ENCODE results near the gene SEC31B.

Gene SEC31B

GRCh38 chr10:100528921-100529474 is 9.3 kb upstream of the SEC31B start:
- no peak for DNase-seq

GRCh38 chr10:100528123-100528886 is 8.6 kb upstream of the SEC31B start:
- DNase-seq: no peak

- no peak for DNase-seq
These were observed 5.0 kb upstream of the SEC31B start for GRCh38 chr10:100524638-100525037.

- DNase-seq: no peak
These were observed 4.5 kb upstream of the SEC31B start for GRCh38 chr10:100524206-100524605.

DNA sequence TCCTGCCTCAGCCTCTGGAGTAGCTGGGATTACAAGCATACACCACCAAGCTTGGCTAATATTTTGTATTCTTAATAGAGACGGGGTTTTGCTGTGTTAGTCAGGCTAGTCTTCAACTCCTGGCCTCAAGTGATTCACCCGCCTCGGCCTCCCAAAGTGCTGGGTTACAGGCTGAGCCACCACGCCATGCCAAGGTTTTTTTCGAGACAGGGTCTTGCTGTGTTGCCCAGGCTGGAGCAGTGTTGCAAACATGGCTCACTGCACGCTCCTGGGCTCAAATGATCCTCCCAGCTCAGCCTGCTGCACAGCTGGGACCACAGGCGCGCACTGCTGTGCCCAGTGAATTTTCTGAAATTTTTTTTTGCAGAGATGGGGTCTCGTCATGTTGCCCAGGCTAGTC is 3.3 kb upstream of the SEC31B start:
- DNase-seq: no peak

DNA sequence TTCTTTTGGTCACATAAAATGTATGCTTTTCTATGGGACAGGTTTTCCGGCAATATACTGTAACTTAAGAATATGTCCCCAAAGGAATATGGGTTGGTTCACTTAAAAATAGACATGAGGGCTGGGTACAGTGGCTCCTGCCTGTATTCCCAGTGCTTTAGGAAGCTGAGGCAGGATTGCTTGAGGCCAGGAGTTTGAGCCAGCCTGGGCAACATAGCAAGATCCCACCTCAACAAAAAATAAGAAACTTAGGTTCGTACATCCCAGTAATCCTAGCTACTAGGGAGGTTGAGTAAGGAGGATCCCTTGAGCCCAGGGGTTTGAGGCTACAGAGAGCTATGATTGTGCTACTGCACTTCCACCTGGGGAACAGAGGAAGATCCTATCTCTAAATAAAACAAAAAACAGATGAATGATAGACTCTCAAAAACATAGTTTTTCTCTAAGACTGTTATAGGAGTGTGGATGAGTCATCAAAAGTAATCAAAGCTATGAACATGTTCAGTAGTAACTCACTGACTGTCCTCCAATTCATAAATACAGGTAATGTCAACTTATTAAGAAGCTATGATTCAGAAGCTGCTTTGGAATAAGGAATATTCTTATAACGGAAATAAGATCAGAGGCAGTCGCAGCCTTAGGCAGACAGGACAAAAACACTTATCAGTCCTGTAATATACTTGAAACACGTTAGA is 2.6 kb upstream of the SEC31B start:
- no peak for DNase-seq

- no peak for DNase-seq
These were observed 1.1 kb upstream of the SEC31B start for GRCh38 chr10:100520811-100521210.

DNA sequence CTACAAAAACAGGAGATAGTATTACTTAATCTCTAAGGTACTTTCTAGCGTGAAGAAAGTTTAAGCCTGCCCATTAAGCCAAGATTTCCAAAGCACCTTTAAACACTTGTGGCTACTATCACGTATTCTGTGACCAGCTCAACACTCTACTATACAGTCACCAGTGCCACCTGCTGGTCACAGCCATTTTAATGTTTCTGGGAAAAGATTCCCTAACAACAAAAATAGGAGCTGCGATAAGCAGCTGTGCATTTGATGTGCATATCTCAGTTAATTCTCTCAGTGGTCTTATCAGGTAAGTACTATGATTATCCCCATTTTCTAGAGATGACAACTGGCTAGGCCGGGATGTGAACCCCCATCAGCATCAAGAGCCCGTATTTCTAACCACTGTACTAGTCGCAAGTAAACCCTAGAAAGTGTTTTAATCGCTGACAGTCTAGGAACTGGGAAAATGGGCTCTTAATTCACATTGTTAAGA is 860 bp downstream of the SEC31B start:
- peak; percentile 33 for DNase-seq

DNA sequence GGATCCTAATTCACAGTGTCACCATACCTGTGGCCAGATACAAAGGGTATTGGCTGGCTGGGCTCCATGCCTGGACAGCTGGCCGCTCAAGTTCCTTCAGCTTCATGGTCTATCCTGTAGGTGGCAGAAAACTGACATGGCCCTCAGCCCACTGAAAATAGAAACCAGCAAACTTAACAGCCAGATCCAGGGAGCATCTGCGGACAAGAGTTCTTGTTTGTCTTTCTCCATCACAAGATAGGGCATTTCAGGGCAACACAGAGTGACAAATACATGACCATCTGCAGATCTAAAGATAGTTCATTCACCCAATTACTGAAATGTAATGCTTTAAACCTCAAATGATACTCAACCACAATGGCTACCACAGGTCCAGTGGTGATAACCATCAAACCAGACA is 2.8 kb downstream of the SEC31B start:
- no peak for DNase-seq

GRCh38 chr10:100515612-100516011 is 4.0 kb downstream of the SEC31B start:
- no peak for DNase-seq

GRCh38 chr10:100510533-100511308 is 8.9 kb downstream of the SEC31B start:
- no peak for DNase-seq

DNA sequence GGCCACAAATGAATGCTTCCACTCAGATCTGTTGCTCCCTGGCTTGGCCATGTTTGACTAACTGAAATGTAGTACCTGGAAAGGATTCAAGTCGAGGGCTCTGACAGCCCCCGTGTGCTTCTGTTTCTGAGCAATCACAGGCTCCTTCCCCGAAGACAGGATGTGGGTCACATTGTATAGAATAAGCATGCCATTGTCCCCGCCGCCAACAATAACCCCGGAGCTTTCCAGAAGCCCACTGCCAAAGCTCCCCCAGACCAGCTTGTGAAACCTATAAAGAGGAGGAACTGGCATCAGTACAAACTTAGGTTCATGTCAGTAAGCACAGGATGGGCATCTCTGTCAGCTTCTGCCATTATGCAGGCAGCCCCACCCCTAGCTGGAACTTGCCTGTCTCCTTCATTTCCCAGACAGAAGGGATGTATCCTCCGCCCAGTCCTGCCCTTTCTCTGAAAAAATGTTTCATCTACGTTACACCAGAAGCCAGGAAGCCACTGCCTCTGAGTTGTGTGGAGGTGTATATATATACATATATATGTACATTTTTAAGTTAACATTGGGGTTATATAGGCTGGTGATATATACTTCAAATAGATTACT is 10.3 kb downstream of the SEC31B start:
- no peak for DNase-seq

DNA sequence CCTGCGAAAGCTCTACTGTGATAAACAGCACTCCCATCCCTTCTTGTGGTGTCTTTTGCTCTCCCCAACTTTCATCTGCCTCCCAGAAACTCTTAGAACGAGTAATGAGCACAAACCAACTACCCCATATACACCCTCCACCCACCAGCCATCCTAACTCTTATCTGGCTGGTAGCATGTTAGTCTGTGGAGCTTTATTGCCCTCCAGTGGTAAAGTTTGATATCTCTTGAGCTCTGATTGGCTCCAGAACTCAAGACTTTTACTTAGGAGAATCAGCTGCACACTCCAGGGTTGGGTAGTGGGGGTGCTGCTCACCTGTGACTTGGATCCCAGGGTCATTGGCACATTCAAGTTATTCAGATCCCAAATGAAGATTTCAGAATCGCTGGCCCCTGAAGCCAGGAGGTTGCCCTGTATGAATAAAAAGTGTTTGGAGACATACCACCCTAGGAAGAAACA is 10.9 kb downstream of the SEC31B start:
- DNase-seq: no peak

GRCh38 chr10:100508266-100508665 is 11.4 kb downstream of the SEC31B start:
- DNase-seq: no peak

- DNase-seq: no peak
These were observed 12.3 kb downstream of the SEC31B start for GRCh38 chr10:100507357-100507732.

GRCh38 chr10:100506596-100507356 is 12.9 kb downstream of the SEC31B start:
- no peak for DNase-seq

- DNase-seq: no peak
These were observed 14.5 kb downstream of the SEC31B start for GRCh38 chr10:100505164-100505563.

GRCh38 chr10:100504096-100504495 is 15.6 kb downstream of the SEC31B start:
- no peak for DNase-seq

- no peak for DNase-seq
These were observed 16.7 kb downstream of the SEC31B start for GRCh38 chr10:100502926-100503494.

DNA sequence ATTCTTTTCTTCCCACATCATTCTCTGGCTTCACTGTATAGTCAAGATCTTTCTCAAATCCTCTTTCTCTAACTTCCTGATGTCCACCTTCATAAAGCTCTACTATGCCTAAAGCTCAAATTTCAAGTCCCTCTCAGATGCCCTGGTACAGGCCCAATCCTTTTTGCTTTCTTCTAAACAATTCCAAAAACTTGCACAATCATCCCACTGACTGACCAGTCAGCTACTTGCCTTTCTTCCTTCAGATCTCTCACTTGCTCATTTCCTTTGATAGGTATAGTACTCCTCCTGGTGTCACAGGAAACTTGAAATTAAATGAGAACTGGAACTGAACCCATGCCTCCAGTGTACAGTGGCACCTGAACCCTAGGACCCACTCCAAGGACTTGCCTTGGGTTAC is 18.2 kb downstream of the SEC31B start:
- no peak for DNase-seq

GRCh38 chr10:100498059-100498458 is 21.6 kb downstream of the SEC31B start:
- DNase-seq: no peak

GRCh38 chr10:100496567-100496966 is 23.1 kb downstream of the SEC31B start:
- DNase-seq: no peak
